ENCODE measurements around the gene DENND5A. TPM values are rescaled to one million over a fixed set of nuclear protein-coding genes. Genes with fewer than 3 reads are reported as not detected.
A peak's percentile ranks its signal among the peaks of the same experiment; 100 is the strongest.

Gene DENND5A
- total RNA-seq, 1 donor from 2014 or later: 156 TPM

DNA sequence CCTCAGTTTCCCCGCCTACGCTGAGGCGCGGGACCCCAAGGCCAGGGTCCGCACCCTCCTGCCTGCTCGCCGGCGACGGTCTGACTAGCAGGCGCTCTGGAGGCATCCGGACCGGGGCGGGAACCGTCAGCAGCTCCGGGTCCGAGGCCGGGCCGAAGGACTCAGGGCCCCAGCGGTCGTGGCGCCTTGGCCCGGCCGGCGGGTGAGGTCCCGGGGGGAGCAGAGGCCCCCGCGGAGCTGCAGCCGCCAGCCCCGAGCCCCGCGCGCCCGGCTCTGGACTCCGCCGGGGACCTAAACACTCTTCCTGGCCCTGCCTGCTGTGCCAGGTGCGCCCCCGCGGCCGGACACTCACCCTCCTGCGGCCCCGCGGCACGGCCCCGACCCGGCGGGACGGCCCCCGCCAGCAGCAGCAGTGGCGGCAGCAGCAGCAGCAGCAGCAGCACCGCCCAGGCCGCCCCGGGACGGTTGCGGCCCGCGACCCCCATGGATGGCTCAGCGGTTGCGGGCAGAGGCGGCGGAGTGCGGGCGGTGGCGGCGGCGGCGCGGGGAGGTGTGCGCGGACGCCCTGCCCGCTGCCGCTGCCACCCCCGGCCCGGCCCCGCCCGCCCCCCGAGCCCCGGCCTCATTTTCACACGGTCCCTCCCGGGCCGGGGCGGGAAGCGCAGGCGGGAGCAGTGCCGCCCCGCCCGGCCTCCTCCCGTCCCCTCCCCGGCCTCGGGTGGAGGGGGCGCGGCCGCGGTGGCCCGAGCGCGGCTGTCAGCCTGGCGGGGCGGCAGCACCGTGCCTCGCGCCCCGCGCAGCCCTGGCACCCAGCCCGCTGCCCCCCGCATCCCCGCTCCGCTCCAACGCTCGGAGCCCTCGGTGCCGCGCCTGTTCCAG, 173.9 kb downstream of the DENND5A start, which contains the start of gene SCUBE2:
Gene SCUBE2, minus strand, starts transcription at position 556 of the 879 bp plus-strand sequence. Its CDS starts 71 bp downstream, at position 485.
- Histone ChIP-seq H3K27me3 (ENCODE audit: insufficient read depth, low read length) (peaks cover 7% of the 10 kb centered on the region), H3K4me1 (ENCODE audit: insufficient read depth, low read length) (peaks cover 4% of the 10 kb centered on the region), H3K36me3 (ENCODE audit: insufficient read depth, low read length) (no peaks in the 10 kb centered on the region), H3K9ac (ENCODE audit: low read length) (peak within 1 kb of the TSS; percentile 46), H2AFZ (ENCODE audit: low read depth, low read length) (peak within 1 kb of the TSS; percentile 87), H3K4me3 (ENCODE audit: insufficient read depth, low read depth, low read length) (peak within 1 kb of the TSS; percentile 44), H3K9me3 (ENCODE audit: insufficient read depth, low read depth, low read length) (no peaks in the 10 kb centered on the region), H4K20me1 (ENCODE audit: insufficient read depth, low read length) (peaks cover 6% of the 10 kb centered on the region), H3K79me2 (ENCODE audit: insufficient read depth, low read length) (no peaks in the 10 kb centered on the region), H3K4me2 (ENCODE audit: low read length) (peak within 1 kb of the TSS; percentile 85), H3K27ac (ENCODE audit: low read depth, low read length) (no peak within 1 kb of the TSS)
- H3K4me3 Mint-ChIP-seq (ENCODE audit: unreplicated experiment): peak within 1 kb of the TSS; percentile 77
- H3K36me3 Mint-ChIP-seq (ENCODE audit: low read depth, unreplicated experiment): peaks cover 15% of the 10 kb centered on the region
- peak; percentile 79 for TF ChIP-seq EZH2 (IDR thresholded peaks at IDR 0.05; ENCODE audit: insufficient read depth, low read length)
- TF ChIP-seq, protein P1, sequence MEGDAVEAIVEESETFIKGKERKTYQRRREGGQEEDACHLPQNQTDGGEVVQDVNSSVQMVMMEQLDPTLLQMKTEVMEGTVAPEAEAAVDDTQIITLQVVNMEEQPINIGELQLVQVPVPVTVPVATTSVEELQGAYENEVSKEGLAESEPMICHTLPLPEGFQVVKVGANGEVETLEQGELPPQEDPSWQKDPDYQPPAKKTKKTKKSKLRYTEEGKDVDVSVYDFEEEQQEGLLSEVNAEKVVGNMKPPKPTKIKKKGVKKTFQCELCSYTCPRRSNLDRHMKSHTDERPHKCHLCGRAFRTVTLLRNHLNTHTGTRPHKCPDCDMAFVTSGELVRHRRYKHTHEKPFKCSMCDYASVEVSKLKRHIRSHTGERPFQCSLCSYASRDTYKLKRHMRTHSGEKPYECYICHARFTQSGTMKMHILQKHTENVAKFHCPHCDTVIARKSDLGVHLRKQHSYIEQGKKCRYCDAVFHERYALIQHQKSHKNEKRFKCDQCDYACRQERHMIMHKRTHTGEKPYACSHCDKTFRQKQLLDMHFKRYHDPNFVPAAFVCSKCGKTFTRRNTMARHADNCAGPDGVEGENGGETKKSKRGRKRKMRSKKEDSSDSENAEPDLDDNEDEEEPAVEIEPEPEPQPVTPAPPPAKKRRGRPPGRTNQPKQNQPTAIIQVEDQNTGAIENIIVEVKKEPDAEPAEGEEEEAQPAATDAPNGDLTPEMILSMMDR (IDR thresholded peaks at IDR 0.05; ENCODE audit: insufficient read depth, low read depth, low read length): no peak
- H3K4me1 Mint-ChIP-seq (ENCODE audit: low read depth, unreplicated experiment): no peaks in the 10 kb centered on the region
- DNase-seq (ENCODE audit: low read depth) (no peak), FAIRE-seq (no peak)
- peaks cover 41% of the 10 kb centered on the region for H3K27me3 Mint-ChIP-seq (ENCODE audit: low read depth, unreplicated experiment)
- H3K27ac Mint-ChIP-seq (ENCODE audit: unreplicated experiment): no peak within 1 kb of the TSS
- peaks cover 6% of the 10 kb centered on the region for H3K9me3 Mint-ChIP-seq (ENCODE audit: unreplicated experiment)

DNA sequence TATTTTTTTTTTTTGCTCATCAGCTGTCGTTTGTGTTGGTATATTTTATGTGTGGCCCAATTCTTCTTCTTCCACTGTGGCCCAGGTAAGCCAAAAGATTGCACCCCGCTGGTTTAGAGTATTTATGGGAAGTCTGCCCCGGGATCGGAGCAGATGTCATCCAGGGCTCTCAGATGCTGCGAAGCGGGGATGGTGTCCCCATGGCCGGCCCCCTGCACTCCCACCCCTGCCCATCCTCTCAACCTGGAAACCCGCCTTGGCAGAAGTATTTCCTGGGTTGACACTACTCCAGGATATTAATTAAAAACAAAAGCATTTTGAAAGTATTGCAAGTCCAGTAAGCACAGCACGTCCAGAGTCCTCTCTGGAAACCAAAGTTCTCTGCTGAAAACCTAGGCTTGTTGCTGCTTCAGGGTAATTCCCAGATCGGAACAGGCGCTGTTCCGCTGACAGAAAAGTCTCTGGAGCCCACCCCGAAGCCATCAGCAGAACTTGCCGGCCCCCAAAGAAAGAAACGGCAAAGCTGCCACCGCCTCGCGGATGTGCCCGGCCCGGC, 174.6 kb downstream of the DENND5A start:
- Histone ChIP-seq H2AFZ (ENCODE audit: low read depth, low read length) (peak overlapping the region; percentile 87), H3K27me3 (ENCODE audit: insufficient read depth, low read length) (peaks cover 7% of the 10 kb centered on the region), H3K4me2 (ENCODE audit: low read length) (peak overlapping the region; percentile 85), H3K4me1 (ENCODE audit: insufficient read depth, low read length) (peaks cover 4% of the 10 kb centered on the region), H3K9ac (ENCODE audit: low read length) (peak overlapping the region; percentile 46), H3K36me3 (ENCODE audit: insufficient read depth, low read length) (no peaks in the 10 kb centered on the region), H3K79me2 (ENCODE audit: insufficient read depth, low read length) (no peaks in the 10 kb centered on the region), H4K20me1 (ENCODE audit: insufficient read depth, low read length) (peaks cover 6% of the 10 kb centered on the region), H3K4me3 (ENCODE audit: insufficient read depth, low read depth, low read length) (peak overlapping the region; percentile 44), H3K27ac (ENCODE audit: low read depth, low read length) (no peak overlapping the region), H3K9me3 (ENCODE audit: insufficient read depth, low read depth, low read length) (no peaks in the 10 kb centered on the region)
- H3K9me3 Mint-ChIP-seq (ENCODE audit: unreplicated experiment): peaks cover 5% of the 10 kb centered on the region
- TF ChIP-seq EZH2 (IDR thresholded peaks at IDR 0.05; ENCODE audit: insufficient read depth, low read length): no peak
- TF ChIP-seq, protein P1 (IDR thresholded peaks at IDR 0.05; ENCODE audit: insufficient read depth, low read depth, low read length): no peak
- H3K27me3 Mint-ChIP-seq (ENCODE audit: low read depth, unreplicated experiment): peaks cover 41% of the 10 kb centered on the region
- H3K27ac Mint-ChIP-seq (ENCODE audit: unreplicated experiment): no peak overlapping the region
- DNase-seq (ENCODE audit: low read depth) (no peak), FAIRE-seq (no peak)
- peaks cover 13% of the 10 kb centered on the region for H3K36me3 Mint-ChIP-seq (ENCODE audit: low read depth, unreplicated experiment)
- H3K4me3 Mint-ChIP-seq (ENCODE audit: unreplicated experiment): peak overlapping the region; percentile 77
- H3K4me1 Mint-ChIP-seq (ENCODE audit: low read depth, unreplicated experiment): no peaks in the 10 kb centered on the region
